HG02943 (cell line): Measurements from ENCODE around the gene TXNDC8.
"Not testable (repeated sequence)": the region's sequence is repeated elsewhere in the genome, so short reads cannot be mapped to it uniquely, and the experiment has no call there.

Experiments used
- ATAC-seq: cut with Tn5 transposase; IDR thresholded peaks from one replicate; pipeline ENCODE4 v1.9.1; 2021; ENCODE audit warnings: mild to moderate bottlenecking, low read depth, moderate library complexity; ENCODE audit not compliant: unreplicated experiment

Gene TXNDC8

GRCh38 chr9:110337727-110338126 is at the start of gene TXNDC8:
Gene TXNDC8 (minus strand): TSS chr9:110337863.
- ATAC-seq: no peak

- ATAC-seq: no peak
Measured at GRCh38 chr9:110383491-110383890, 45.8 kb upstream of the TXNDC8 start.

- ATAC-seq: no peak
Measured at GRCh38 chr9:110382731-110383130, 45.1 kb upstream of the TXNDC8 start.

- no peak for ATAC-seq
Measured at GRCh38 chr9:110371411-110372007, 33.8 kb upstream of the TXNDC8 start.

- ATAC-seq: no peak
Measured at GRCh38 chr9:110370315-110370714, 32.7 kb upstream of the TXNDC8 start.

- ATAC-seq: no peak
Measured at GRCh38 chr9:110364451-110364850, 26.8 kb upstream of the TXNDC8 start.

GRCh38 chr9:110358992-110359391 is 21.3 kb upstream of the TXNDC8 start:
- ATAC-seq: not testable (repeated sequence)

- ATAC-seq: no peak
Measured at GRCh38 chr9:110357505-110357904, 19.8 kb upstream of the TXNDC8 start.

GRCh38 chr9:110356639-110357395 is 19.2 kb upstream of the TXNDC8 start:
- no peak for ATAC-seq

- no peak for ATAC-seq
Measured at GRCh38 chr9:110355911-110356310, 18.2 kb upstream of the TXNDC8 start.

GRCh38 chr9:110351009-110351467 is 13.4 kb upstream of the TXNDC8 start:
- no peak for ATAC-seq

GRCh38 chr9:110346325-110346724 is 8.7 kb upstream of the TXNDC8 start:
- ATAC-seq: no peak

- no peak for ATAC-seq
Measured at GRCh38 chr9:110344821-110345220, 7.2 kb upstream of the TXNDC8 start.

GRCh38 chr9:110343551-110343950 is 5.9 kb upstream of the TXNDC8 start:
- ATAC-seq: no peak

- no peak for ATAC-seq
Measured at GRCh38 chr9:110340306-110340705, 2.6 kb upstream of the TXNDC8 start.

- no peak for ATAC-seq
Measured at GRCh38 chr9:110338143-110338542, 480 bp upstream of the TXNDC8 start.

GRCh38 chr9:110336363-110336762 is 1.3 kb downstream of the TXNDC8 start:
- no peak for ATAC-seq

- ATAC-seq: no peak
Measured at GRCh38 chr9:110334871-110335270, 2.8 kb downstream of the TXNDC8 start.

- peak; percentile 60 for ATAC-seq
Measured at GRCh38 chr9:110334183-110334582, 3.5 kb downstream of the TXNDC8 start.

GRCh38 chr9:110332766-110333165 is 4.9 kb downstream of the TXNDC8 start:
- no peak for ATAC-seq

GRCh38 chr9:110330484-110331105 is 7.1 kb downstream of the TXNDC8 start:
- no peak for ATAC-seq
